OCI-LY7 (cell line): ENCODE data around the gene GLA.

Experiments used
- EZH2phosphoT487 ChIP-seq: fragments of 200-600 bp; sonication (generic); IDR thresholded peaks from 2 replicates; pipeline ENCODE4 v1.6.1; 2018; ENCODE audit warnings: low read depth, borderline replicate concordance, mild to moderate bottlenecking, mixed run types, antibody characterized with exemption, low read length, moderate library complexity, mixed read lengths
- TF ChIP-seq, protein P1 (sequence below): fragments of 200-600 bp; sonication (generic); conservative IDR thresholded peaks from 2 replicates; pipeline ENCODE4 v1.5.1; 2014; ENCODE audit warnings: mild to moderate bottlenecking, antibody characterized with exemption, low read length, moderate library complexity, mixed read lengths

DNA sequence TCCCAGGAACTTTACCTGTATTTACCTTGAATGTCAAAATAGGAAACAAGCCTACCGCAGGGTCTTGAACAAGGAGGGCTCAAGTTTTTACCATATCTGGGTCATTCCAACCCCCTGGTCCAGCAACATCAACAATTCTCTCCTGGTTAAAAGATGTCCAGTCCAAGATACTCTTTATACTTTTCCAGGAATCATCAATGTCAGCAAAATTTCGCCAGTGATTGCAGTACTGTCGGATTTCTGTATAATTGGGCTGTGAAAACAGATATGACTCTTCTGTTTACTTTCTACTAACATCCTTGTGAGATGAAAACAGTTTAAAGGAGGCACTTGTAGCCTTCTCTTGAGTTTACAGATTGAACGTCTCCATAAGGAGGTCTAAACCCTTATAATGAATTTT, 9.0 kb downstream of the GLA start:
- TF ChIP-seq, protein P1, sequence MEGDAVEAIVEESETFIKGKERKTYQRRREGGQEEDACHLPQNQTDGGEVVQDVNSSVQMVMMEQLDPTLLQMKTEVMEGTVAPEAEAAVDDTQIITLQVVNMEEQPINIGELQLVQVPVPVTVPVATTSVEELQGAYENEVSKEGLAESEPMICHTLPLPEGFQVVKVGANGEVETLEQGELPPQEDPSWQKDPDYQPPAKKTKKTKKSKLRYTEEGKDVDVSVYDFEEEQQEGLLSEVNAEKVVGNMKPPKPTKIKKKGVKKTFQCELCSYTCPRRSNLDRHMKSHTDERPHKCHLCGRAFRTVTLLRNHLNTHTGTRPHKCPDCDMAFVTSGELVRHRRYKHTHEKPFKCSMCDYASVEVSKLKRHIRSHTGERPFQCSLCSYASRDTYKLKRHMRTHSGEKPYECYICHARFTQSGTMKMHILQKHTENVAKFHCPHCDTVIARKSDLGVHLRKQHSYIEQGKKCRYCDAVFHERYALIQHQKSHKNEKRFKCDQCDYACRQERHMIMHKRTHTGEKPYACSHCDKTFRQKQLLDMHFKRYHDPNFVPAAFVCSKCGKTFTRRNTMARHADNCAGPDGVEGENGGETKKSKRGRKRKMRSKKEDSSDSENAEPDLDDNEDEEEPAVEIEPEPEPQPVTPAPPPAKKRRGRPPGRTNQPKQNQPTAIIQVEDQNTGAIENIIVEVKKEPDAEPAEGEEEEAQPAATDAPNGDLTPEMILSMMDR: no peak
- no peak for TF ChIP-seq EZH2phosphoT487
